HEK293 (cell line): Measurements from ENCODE around the gene RRP9.
A peak's percentile ranks its signal among the peaks of the same experiment; 100 is the strongest.

Source experiments
- WT1 ChIP-seq: fragments of 450-650 bp; formaldehyde crosslinking; IDR thresholded peaks from 2 replicates; pipeline ENCODE4 v1.5.1; 2016; ENCODE audit warnings: missing biosample characterization, missing genetic modification characterization
- YY1 ChIP-seq: fragments of 450-650 bp; formaldehyde crosslinking; IDR thresholded peaks from 2 replicates; pipeline ENCODE4 v1.5.1; 2018; ENCODE audit warnings: missing biosample characterization, missing genetic modification characterization
- YY2 ChIP-seq: fragments of 450-650 bp; formaldehyde crosslinking; IDR thresholded peaks from 2 replicates; pipeline ENCODE4 v1.5.1; 2016; ENCODE audit warnings: missing biosample characterization, missing genetic modification characterization
- ZBTB8A ChIP-seq: fragments of 450-650 bp; formaldehyde crosslinking; IDR thresholded peaks from 2 replicates; pipeline ENCODE4 v1.5.1; 2016; ENCODE audit warnings: missing biosample characterization, missing genetic modification characterization
- ZEB2 ChIP-seq: fragments of 450-650 bp; formaldehyde crosslinking; IDR thresholded peaks from 2 replicates; pipeline ENCODE4 v1.5.1; 2016; ENCODE audit warnings: missing biosample characterization, missing genetic modification characterization
- ZFP69B ChIP-seq: fragments of 450-650 bp; formaldehyde crosslinking; IDR thresholded peaks from 2 replicates; pipeline ENCODE4 v1.5.1; 2016; ENCODE audit warnings: missing biosample characterization, missing genetic modification characterization
- ZNF138 ChIP-seq: fragments of 450-650 bp; formaldehyde crosslinking; IDR thresholded peaks from 2 replicates; pipeline ENCODE4 v1.5.1; 2016; ENCODE audit warnings: missing biosample characterization, missing genetic modification characterization, borderline replicate concordance
- ZNF155 ChIP-seq: fragments of 450-650 bp; formaldehyde crosslinking; IDR thresholded peaks from 2 replicates; pipeline ENCODE4 v1.5.1; 2016; ENCODE audit warnings: missing biosample characterization, missing genetic modification characterization
- ZNF16 ChIP-seq: fragments of 450-650 bp; formaldehyde crosslinking; IDR thresholded peaks from 2 replicates; pipeline ENCODE4 v1.5.1; 2016; ENCODE audit warnings: low read depth, missing biosample characterization, missing genetic modification characterization
- ZNF311 ChIP-seq: fragments of 450-650 bp; formaldehyde crosslinking; IDR thresholded peaks from 2 replicates; pipeline ENCODE4 v1.5.1; 2017; ENCODE audit warnings: missing biosample characterization, missing genetic modification characterization, borderline replicate concordance
- ZNF341 ChIP-seq: fragments of 450-650 bp; formaldehyde crosslinking; IDR thresholded peaks from 2 replicates; pipeline ENCODE4; 2016; ENCODE audit warnings: low read depth, missing biosample characterization, missing genetic modification characterization
- ZNF366 ChIP-seq: fragments of 450-650 bp; formaldehyde crosslinking; conservative IDR thresholded peaks from 2 replicates; pipeline ENCODE4 v1.5.1; 2016; ENCODE audit warnings: missing biosample characterization, missing genetic modification characterization
- ZNF449 ChIP-seq: fragments of 450-650 bp; formaldehyde crosslinking; IDR thresholded peaks from 2 replicates; pipeline ENCODE4 v1.5.1; 2017; ENCODE audit warnings: missing biosample characterization, mild to moderate bottlenecking, missing genetic modification characterization, moderate library complexity
- ZNF621 ChIP-seq: fragments of 450-650 bp; formaldehyde crosslinking; IDR thresholded peaks from 2 replicates; pipeline ENCODE4 v1.5.1; 2017; ENCODE audit warnings: missing biosample characterization, missing genetic modification characterization
- ZNF623 ChIP-seq: fragments of 450-650 bp; formaldehyde crosslinking; IDR thresholded peaks from 2 replicates; pipeline ENCODE4 v1.5.1; 2016; ENCODE audit warnings: missing biosample characterization, missing genetic modification characterization
- ZNF645 ChIP-seq: fragments of 450-650 bp; formaldehyde crosslinking; IDR thresholded peaks from 2 replicates; pipeline ENCODE4; 2016; ENCODE audit warnings: missing biosample characterization, missing genetic modification characterization
- ZNF704 ChIP-seq: fragments of 450-650 bp; formaldehyde crosslinking; IDR thresholded peaks from 2 replicates; pipeline ENCODE4 v1.5.1; 2016; ENCODE audit warnings: missing biosample characterization, missing genetic modification characterization
- ZNF76 ChIP-seq: fragments of 450-650 bp; formaldehyde crosslinking; IDR thresholded peaks from 2 replicates; pipeline ENCODE4; 2016; ENCODE audit warnings: low read depth, missing biosample characterization, missing genetic modification characterization, borderline replicate concordance
- ZNF777 ChIP-seq: fragments of 450-650 bp; formaldehyde crosslinking; IDR thresholded peaks from 2 replicates; pipeline ENCODE4 v1.5.1; 2017; ENCODE audit warnings: missing biosample characterization, missing genetic modification characterization, borderline replicate concordance
- ZNF830 ChIP-seq: fragments of 450-650 bp; IDR thresholded peaks from 2 replicates; pipeline ENCODE4 v1.5.0; 2018; ENCODE audit warnings: missing biosample characterization, missing genetic modification characterization, low read depth, mild to moderate bottlenecking, moderate library complexity
- ZSCAN18 ChIP-seq: fragments of 450-650 bp; formaldehyde crosslinking; IDR thresholded peaks from 2 replicates; pipeline ENCODE4 v1.5.1; 2016; ENCODE audit warnings: missing biosample characterization, missing genetic modification characterization
- ZSCAN30 ChIP-seq: fragments of 450-650 bp; IDR thresholded peaks from 2 replicates; pipeline ENCODE4 v1.5.1; 2018; ENCODE audit warnings: missing biosample characterization, mild to moderate bottlenecking, missing genetic modification characterization, moderate library complexity
- ZXDB ChIP-seq: fragments of 450-650 bp; formaldehyde crosslinking; IDR thresholded peaks from 2 replicates; pipeline ENCODE4 v1.5.1; 2016; ENCODE audit warnings: missing biosample characterization, missing genetic modification characterization

Gene RRP9

GRCh38 chr3:51988286-51989146 is 46.8 kb upstream of the RRP9 start (continued):
- TF ChIP-seq ZNF76 (tag by site-specific recombination) (no peak), ZNF623 (tag by site-specific recombination) (no peak), ZSCAN18 (tag by site-specific recombination) (no peak), ZFP69B (no peak), ZNF16 (tag by site-specific recombination) (no peak), ZEB2 (tag by site-specific recombination) (no peak), ZNF645 (tag by site-specific recombination) (no peak), ZNF449 (tag by site-specific recombination) (peak; percentile 85), ZNF621 (tag by site-specific recombination) (no peak), ZBTB8A (tag by site-specific recombination) (no peak), ZNF311 (tag by site-specific recombination) (no peak), YY2 (tag by site-specific recombination) (no peak), ZNF155 (tag by site-specific recombination) (no peak), ZNF341 (tag by site-specific recombination) (peak; percentile 61), YY1 (no peak), ZXDB (tag by site-specific recombination) (no peak), ZNF138 (tag by site-specific recombination) (no peak), ZNF704 (tag by site-specific recombination) (no peak), ZNF777 (tag by site-specific recombination) (no peak), ZNF830 (tag by site-specific recombination) (no peak), ZSCAN30 (tag by site-specific recombination) (no peak), WT1 (tag by site-specific recombination) (no peak), ZNF366 (tag by site-specific recombination) (0 out of 2 replicates have a peak, but pooled peaks have one; percentile 40)
